Lower leg skin (tissue), 3 donors: ENCODE measurements around the gene DFFB.

ENCODE experiments used
- CTCF ChIP-seq, 3 donors: fragments of 450-650 bp; IDR thresholded peaks; one replicate each; pipeline ENCODE4 v1.5.1; 2016; ENCODE audit warnings: antibody characterized with exemption in 3 of 3, mild to moderate bottlenecking in 3 of 3, moderate library complexity in 2 of 3
- POLR2A ChIP-seq, 2 donors: fragments of 450-650 bp; IDR thresholded peaks; one replicate each; pipeline ENCODE4 v1.6.1; 2016 to 2017; ENCODE audit warnings: antibody characterized with exemption in 2 of 2, mild to moderate bottlenecking in 1 of 2, moderate library complexity in 1 of 2

GRCh38 chr1:3868464-3869006 is 11.3 kb downstream of the DFFB start:
- TF ChIP-seq CTCF (IDR thresholded peaks at IDR 0.05) = no peak
- TF ChIP-seq POLR2A (IDR thresholded peaks at IDR 0.05) = no peak
